GM12878 (cell line): ENCODE measurements around the gene ATP2A3. TPM values are rescaled to one million over a fixed set of nuclear protein-coding genes. Genes with fewer than 3 reads are reported as not detected.
A peak's percentile ranks its signal among the peaks of the same experiment; 100 is the strongest.

Source experiments
- ATAC-seq: fragments of 200-7000 bp; cut with Tn5 transposase; 3 replicates; pipeline ENCODE4 v1.9.1; 2020; ENCODE audit warnings: mild to moderate bottlenecking, moderate library complexity
- BruUV-seq: library from RNA; stranded (reverse); fragments of 400-500 nt; replicated peaks from 2 replicates; lab custom pipeline; 2021; lab: Mats Ljungman, UMichigan
- CTCF ChIA-PET: fragments of 300-600 bp; sonication (Branson Sonifier 250); formaldehyde crosslinking; extraction: SDS; loops from one replicate; lab custom pipeline; 2021; ENCODE audit warnings: inconsistent platforms; lab: Yijun Ruan, JAX
- POLR2A ChIA-PET: fragments of 350-600 bp; formaldehyde crosslinking; extraction: SDS; loops from one replicate; lab custom pipeline; 2021; ENCODE audit warnings: inconsistent platforms; lab: Charles Lee
- RAD21 ChIA-PET: fragments of 300-600 bp; sonication (Branson Sonifier 250); formaldehyde crosslinking; loops from one replicate; lab custom pipeline; 2023; ENCODE audit warnings: antibody characterized with exemption; ENCODE audit not compliant: unreplicated experiment; lab: Charles Lee
- SMC1A ChIA-PET: fragments of 300-600 bp; sonication (Branson Sonifier 250); formaldehyde crosslinking; loops from one replicate; lab custom pipeline; 2023; ENCODE audit not compliant: unreplicated experiment, uncharacterized antibody; lab: Charles Lee
- DNase-seq: peaks from one replicate; pipeline ENCODE4 v3.0.0-alpha.2; 2011; ENCODE audit warnings: low read depth, low spot score
- FAIRE-seq: peaks from 3 replicates; lab custom pipeline; 2011; peaks lifted over from hg19 to GRCh38; lab: Jason Lieb, UNC
- H2AFZ ChIP-seq: 2 replicates; pipeline ENCODE4 v1.6.0; 2011; ENCODE audit warnings: low read depth, low read length, control low read depth; ENCODE audit not compliant: control insufficient read depth
- H3K27ac ChIP-seq: 2 replicates; pipeline ENCODE4 v1.5.1; 2011; ENCODE audit warnings: control low read depth; ENCODE audit not compliant: control insufficient read depth, insufficient read depth
- H3K27me3 ChIP-seq, 2 experiments: replicated peaks in 1 of 2; 2 replicates each; pipeline versions ENCODE4 v1.6.0 to v1.6.1; 2011; ENCODE audit warnings: low read length in 1 of 2; ENCODE audit not compliant: control insufficient read depth in 2 of 2, insufficient read depth in 2 of 2
- H3K36me3 ChIP-seq, 2 experiments: 2 replicates each; pipeline ENCODE4 v1.5.1; 2011; ENCODE audit warnings: low read length in 1 of 2; ENCODE audit not compliant: control insufficient read depth in 2 of 2, insufficient read depth in 2 of 2
- H3K4me1 ChIP-seq: 2 replicates; pipeline ENCODE4 v1.6.1; 2011; ENCODE audit warnings: mild to moderate bottlenecking, low read length, moderate library complexity, mixed read lengths; ENCODE audit not compliant: control insufficient read depth, insufficient read depth
- H3K4me2 ChIP-seq: 2 replicates; pipeline ENCODE4 v1.6.0; 2011; ENCODE audit warnings: control low read depth; ENCODE audit not compliant: control insufficient read depth, insufficient read depth
- H3K4me3 ChIP-seq: fragments of 200-600 bp; sonication (generic); 2 replicates; pipeline ENCODE4 v1.5.1; 2016
- H3K79me2 ChIP-seq: 2 replicates; pipeline ENCODE4 v1.6.0; 2011; ENCODE audit warnings: low read length; ENCODE audit not compliant: control insufficient read depth, insufficient read depth
- H3K9ac ChIP-seq: 2 replicates; pipeline ENCODE4 v1.8.0; 2011; ENCODE audit warnings: low read length, control low read depth, mixed read lengths; ENCODE audit not compliant: control insufficient read depth, insufficient read depth
- H3K9me3 ChIP-seq: replicated peaks from 3 replicates; pipeline ENCODE4 v1.5.1; 2011; ENCODE audit warnings: mild to moderate bottlenecking, low read length; ENCODE audit not compliant: control insufficient read depth, insufficient read depth
- H4K20me1 ChIP-seq: 2 replicates; pipeline ENCODE4 v1.6.0; 2011; ENCODE audit not compliant: control insufficient read depth, insufficient read depth
- ATF2 ChIP-seq: IDR thresholded peaks from 2 replicates; pipeline ENCODE4 v1.6.1; 2012; ENCODE audit warnings: low read length, inconsistent platforms
- BCLAF1 ChIP-seq: fragments of 450-650 bp; IDR thresholded peaks from 2 replicates; pipeline ENCODE4 v1.6.1; 2017; ENCODE audit warnings: antibody characterized with exemption, mild to moderate bottlenecking, moderate library complexity
- CHD1 ChIP-seq: IDR thresholded peaks from 2 replicates; pipeline ENCODE4 v1.6.1; 2012; ENCODE audit warnings: low read depth, low read length, improper control_type of control experiment
- EP300 ChIP-seq, 2 experiments: fragments of 150-350 bp in 1 of 2; IDR thresholded peaks; 2 replicates each; pipeline ENCODE4 v1.6.1; 2011 to 2012; ENCODE audit warnings: low read depth in 2 of 2, low read length in 2 of 2, borderline replicate concordance in 1 of 2, improper control_type of control experiment in 1 of 2, inconsistent platforms in 1 of 2; ENCODE audit not compliant: control insufficient read depth in 1 of 2
- JUNB ChIP-seq: IDR thresholded peaks from 2 replicates; pipeline ENCODE4 v1.6.1; 2016; ENCODE audit warnings: antibody characterized with exemption, mild to moderate bottlenecking
- RAD51 ChIP-seq: fragments of 450-650 bp; IDR thresholded peaks from 2 replicates; pipeline ENCODE4 v1.6.1; 2016; ENCODE audit warnings: moderate library complexity, mild to moderate bottlenecking, inconsistent platforms
- SP1 ChIP-seq: IDR thresholded peaks from one replicate; pipeline ENCODE4 v1.6.1; 2011; ENCODE audit warnings: low read depth, low read length
- SUPT20H ChIP-seq: IDR thresholded peaks from 2 replicates; pipeline ENCODE4 v1.6.1; 2011; ENCODE audit warnings: low read depth, mild to moderate bottlenecking, low read length, moderate library complexity, borderline replicate concordance; ENCODE audit not compliant: control insufficient read depth
- USF1 ChIP-seq: IDR thresholded peaks from 2 replicates; pipeline ENCODE4 v1.6.1; 2011; ENCODE audit warnings: borderline replicate concordance, low read depth, mild to moderate bottlenecking, moderate library complexity, mixed read lengths, low read length; ENCODE audit not compliant: insufficient read depth; ENCODE audit errors: extremely low read length
- ZBTB40 ChIP-seq: fragments of 450-650 bp; IDR thresholded peaks from 2 replicates; pipeline ENCODE4 v1.6.1; 2016; ENCODE audit warnings: mild to moderate bottlenecking, moderate library complexity, borderline replicate concordance
- WGBS: methylation state at CpG from one replicate; pipeline ENCODE4 v1.1.6; 2016; ENCODE audit warnings: low lambda C conversion rate; ENCODE audit not compliant: insufficient replicate concordance, insufficient coverage; ENCODE audit errors: missing lambda C conversion rate; 5-methylcytosine and 5-hydroxymethylcytosine counted together
- in situ Hi-C: fragments of 300-500 bp; cut with MboI; formaldehyde crosslinking; loops from 9 replicates; pipeline ENCODE4 v1.14.3; 2018; ENCODE audit warnings: mixed read lengths
- intact Hi-C: fragments of 100-400 bp; cut with micrococcal nuclease; formaldehyde crosslinking; loops from one replicate; pipeline ENCODE4 v1.14.2; 2022; ENCODE audit not compliant: unreplicated experiment
- polyA plus RNA-seq, 11 experiments: library from polyadenylated mRNA; depleted of rRNA in 4 of 11; unstranded in 6 of 11; stranded (reverse) in 5 of 11; fragments of >200 nt; fragmentation: Nextera tagmentation in 4 of 11; fragmentation: Illumina TruSeq in 1 of 11; extraction: Ambion mirVana in 4 of 11; extraction: Trizol in 1 of 11; gene quantifications; 1 replicate in 1 of 11; 2 replicates in 10 of 11; pipeline versions ENCODE4 v1.2.1 to v1.2.3, GENCODE V29; 2011 to 2016; ENCODE audit warnings: inconsistent platforms in 2 of 11, missing spikeins in 2 of 11, low read depth in 1 of 11
- total RNA-seq, 4 experiments: library from RNA; depleted of rRNA in 3 of 4; stranded (reverse); fragments of >200 nt in 3 of 4; fragmentation: Illumina TruSeq in 1 of 4; extraction: Trizol in 1 of 4; gene quantifications; 2 replicates each; pipeline versions ENCODE4 v1.2.1 to v1.2.3, GENCODE V29; 2013 to 2021

Gene ATP2A3
- total and polyA plus RNA-seq, 10 of the 15 experiments (the other 5 are each of a cell fraction or from before 2014, with no cell fraction given): 1.0 to 99.2 (median 37.9) TPM

- TF ChIP-seq USF1 (no peak), CHD1 (no peak), SP1 (no peak), SUPT20H (no peak), RAD51 (no peak), ATF2 (no peak), JUNB (no peak)
Observed at GRCh38 chr17:3946711-3947235, 17.5 kb downstream of the ATP2A3 start (continued).

- RAD21 ChIA-PET: no interaction called here
- intact Hi-C loops (no loop called here), in situ Hi-C loops (no loop called here)
- Histone ChIP-seq H2AFZ (no peak overlapping the region), H3K4me3 (no peak overlapping the region), H3K9me3 (no peaks in the 10 kb centered on the region; the same call in 2 of the 3 replicates), H3K4me1 (no peaks in the 10 kb centered on the region), H3K9ac (no peak overlapping the region), H3K4me2 (no peak overlapping the region), H3K79me2 (no peaks in the 10 kb centered on the region), H4K20me1 (no peaks in the 10 kb centered on the region), H3K27ac (no peak overlapping the region), H3K36me3 (peaks cover 16 to 38% of the 10 kb centered on the region in 2 experiments), H3K27me3 (no peaks in the 10 kb centered on the region)
- ATAC-seq (peak; percentile 79), FAIRE-seq (no peak), DNase-seq (no peak)
- CTCF ChIA-PET: interaction anchor here (1.5 kb wide), 1 partner anchor 60 kb away, joined by 3 read pairs; no protein-coding TSS in a partner anchor
- SMC1A ChIA-PET: no interaction called here
- no TSS peak for BruUV-seq
- POLR2A ChIA-PET: no interaction called here
- WGBS: 85% methylated on average over 35 of the region's 68 CpGs
- TF ChIP-seq EP300 (IDR thresholded peaks at IDR 0.05; ENCODE audit: borderline replicate concordance in 1 of 2, control insufficient read depth in 1 of 2, low read depth in 2 of 2, low read length in 2 of 2): no peak
- TF ChIP-seq SP1: no peak
- no peak for TF ChIP-seq BCLAF1
- TF ChIP-seq ZBTB40: no peak
Observed at GRCh38 chr17:3944485-3945388, 19.5 kb downstream of the ATP2A3 start.
